GM10266 (cell line): Measurements from ENCODE around the gene MTMR12.
A peak's percentile ranks its signal among the peaks of the same experiment; 100 is the strongest.

ENCODE experiments used
- DNase-seq: peaks from one replicate; pipeline ENCODE4 v3.0.0; 2012; ENCODE audit errors: extremely low spot score
- TF ChIP-seq, protein P1 (sequence below): IDR thresholded peaks from 2 replicates; pipeline ENCODE4 v1.5.1; 2012; ENCODE audit warnings: mild to moderate bottlenecking, low read depth; ENCODE audit not compliant: control insufficient read depth, insufficient read depth; ENCODE audit errors: missing control alignments

Gene MTMR12

DNA sequence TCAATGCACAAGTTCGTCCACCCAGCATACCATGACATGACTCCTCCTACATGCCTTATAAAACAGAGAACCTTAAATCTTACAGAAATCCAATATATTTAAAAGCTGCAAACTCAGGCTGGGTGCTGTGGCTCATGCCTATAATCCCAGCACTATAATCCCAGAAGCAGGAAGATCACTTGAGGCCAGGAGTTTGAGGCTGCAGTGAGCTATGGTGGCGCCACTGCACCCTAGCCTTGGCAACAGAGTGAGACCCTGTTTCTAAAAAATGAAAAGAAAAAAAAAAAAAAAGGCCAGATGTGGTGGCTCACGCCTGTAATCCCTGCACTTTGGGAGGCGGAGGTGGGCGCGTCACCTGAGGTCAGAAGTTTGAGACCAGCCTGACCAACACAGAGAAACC, 68.7 kb downstream of the MTMR12 start:
- TF ChIP-seq, protein P1, sequence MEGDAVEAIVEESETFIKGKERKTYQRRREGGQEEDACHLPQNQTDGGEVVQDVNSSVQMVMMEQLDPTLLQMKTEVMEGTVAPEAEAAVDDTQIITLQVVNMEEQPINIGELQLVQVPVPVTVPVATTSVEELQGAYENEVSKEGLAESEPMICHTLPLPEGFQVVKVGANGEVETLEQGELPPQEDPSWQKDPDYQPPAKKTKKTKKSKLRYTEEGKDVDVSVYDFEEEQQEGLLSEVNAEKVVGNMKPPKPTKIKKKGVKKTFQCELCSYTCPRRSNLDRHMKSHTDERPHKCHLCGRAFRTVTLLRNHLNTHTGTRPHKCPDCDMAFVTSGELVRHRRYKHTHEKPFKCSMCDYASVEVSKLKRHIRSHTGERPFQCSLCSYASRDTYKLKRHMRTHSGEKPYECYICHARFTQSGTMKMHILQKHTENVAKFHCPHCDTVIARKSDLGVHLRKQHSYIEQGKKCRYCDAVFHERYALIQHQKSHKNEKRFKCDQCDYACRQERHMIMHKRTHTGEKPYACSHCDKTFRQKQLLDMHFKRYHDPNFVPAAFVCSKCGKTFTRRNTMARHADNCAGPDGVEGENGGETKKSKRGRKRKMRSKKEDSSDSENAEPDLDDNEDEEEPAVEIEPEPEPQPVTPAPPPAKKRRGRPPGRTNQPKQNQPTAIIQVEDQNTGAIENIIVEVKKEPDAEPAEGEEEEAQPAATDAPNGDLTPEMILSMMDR, result no peak
- no peak for DNase-seq

DNA sequence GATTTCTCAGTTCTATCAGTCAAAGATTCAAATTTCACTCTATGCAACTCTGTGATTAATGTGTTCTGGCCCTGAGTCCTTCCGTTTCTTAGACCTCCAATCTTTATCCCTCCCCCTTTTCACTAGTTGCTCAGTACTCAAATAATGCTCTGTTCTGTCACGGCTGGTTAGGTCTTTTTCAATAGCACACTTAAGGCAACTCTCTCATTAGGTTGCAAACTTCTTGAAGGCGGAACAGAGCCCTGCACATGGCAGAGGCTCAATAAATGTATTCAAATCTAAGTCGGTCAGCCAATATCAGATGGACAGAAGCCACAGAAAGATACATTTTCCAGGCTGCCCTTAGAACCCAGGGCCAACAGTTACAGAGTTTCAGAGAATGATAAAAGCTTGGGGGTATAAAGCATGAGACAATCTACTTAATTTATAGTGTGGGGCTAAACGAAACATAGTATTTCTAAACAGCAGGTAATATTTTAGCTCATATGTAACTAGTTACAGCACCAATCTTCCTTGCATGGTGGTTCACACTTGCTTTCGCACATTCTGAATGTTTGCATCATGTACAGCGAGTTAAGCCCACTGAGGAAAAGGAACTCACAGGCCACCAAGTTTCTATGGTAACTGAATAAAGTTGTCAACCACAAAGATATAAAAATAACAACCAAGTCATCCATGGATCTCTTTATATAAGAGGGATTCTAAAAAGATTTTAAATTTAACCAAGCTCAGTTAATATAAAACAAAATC, 71.5 kb downstream of the MTMR12 start:
- DNase-seq, result peak; percentile 34
- TF ChIP-seq, protein P1, result no peak

DNA sequence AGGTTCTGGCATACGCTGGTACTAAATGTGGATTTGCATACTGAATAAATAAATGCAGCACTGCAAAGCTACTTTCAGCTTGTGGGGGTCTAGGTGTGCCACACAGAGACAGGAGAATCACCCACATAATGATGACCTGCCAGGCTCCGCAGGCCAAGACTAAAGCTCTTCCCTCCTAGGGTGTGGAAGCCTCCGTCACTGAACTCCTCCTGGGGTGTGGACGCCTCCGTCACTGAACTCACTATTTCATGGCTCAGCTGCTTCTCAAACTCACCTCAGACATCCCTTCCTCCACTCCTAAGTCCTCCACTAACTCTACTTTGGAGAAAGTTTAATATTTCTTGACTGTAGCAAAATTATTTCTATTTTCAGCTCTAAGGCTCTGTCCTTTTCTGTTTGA, 73.4 kb downstream of the MTMR12 start:
- DNase-seq, result no peak
- TF ChIP-seq, protein P1, result no peak

DNA sequence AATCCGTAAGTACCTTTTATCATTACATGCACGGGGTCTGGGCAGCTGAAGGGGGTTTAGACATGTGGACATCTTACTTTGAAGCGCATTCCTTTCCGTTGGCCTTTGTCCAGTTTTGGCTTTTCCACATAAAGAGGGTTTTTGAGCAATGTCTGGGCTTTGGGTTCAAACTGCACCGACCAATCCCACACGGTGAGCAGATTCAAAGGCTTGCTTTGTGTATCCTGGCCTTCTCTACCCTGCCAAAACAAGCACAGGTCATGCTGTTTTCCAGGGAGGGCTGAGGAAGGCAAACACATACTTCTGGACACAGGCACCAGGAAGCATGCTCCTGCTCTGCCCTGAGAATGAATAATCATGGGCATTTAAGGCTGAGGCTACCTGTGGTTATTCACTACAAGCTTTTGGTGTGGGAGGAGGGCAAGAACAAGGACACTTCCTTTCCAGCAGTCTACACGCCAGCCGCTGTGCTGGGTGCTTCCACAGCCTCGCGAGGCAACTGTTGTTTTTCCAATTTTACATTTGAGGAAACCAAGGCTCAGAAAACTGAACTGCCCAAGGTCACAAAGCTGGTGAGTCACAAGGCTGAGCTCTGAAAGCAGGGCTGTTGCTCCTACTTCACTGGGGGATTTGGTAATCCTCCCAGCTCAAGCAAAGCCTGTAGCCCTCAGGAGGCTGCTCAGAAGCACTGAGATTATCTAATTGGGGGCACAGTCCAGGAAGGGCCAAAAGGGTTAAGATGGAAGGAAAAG, 78.9 kb downstream of the MTMR12 start:
- TF ChIP-seq, protein P1, result no peak
- no peak for DNase-seq

DNA sequence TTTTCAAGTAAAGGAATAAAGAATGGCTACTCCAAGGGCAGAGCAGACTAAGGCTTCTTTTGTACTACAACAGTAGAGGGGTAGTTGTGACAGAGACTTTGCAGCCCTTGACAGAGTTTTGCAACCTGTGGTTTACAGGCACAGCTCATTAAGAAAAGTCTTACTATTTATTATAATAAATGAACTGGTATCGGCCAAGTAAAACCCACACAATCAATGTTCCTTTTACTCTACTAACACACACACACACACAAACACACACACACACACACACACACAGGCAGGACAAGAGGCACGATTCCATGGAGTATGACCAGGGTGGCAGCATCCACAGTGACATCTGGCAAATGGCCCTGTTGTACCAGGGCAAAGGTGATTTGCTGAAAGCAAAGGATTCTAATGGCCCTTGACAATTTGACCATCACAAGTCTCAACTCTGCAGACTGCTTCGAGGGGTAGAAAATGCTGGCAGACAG, 79.5 kb downstream of the MTMR12 start:
- no peak for DNase-seq
- TF ChIP-seq, protein P1, result no peak

DNA sequence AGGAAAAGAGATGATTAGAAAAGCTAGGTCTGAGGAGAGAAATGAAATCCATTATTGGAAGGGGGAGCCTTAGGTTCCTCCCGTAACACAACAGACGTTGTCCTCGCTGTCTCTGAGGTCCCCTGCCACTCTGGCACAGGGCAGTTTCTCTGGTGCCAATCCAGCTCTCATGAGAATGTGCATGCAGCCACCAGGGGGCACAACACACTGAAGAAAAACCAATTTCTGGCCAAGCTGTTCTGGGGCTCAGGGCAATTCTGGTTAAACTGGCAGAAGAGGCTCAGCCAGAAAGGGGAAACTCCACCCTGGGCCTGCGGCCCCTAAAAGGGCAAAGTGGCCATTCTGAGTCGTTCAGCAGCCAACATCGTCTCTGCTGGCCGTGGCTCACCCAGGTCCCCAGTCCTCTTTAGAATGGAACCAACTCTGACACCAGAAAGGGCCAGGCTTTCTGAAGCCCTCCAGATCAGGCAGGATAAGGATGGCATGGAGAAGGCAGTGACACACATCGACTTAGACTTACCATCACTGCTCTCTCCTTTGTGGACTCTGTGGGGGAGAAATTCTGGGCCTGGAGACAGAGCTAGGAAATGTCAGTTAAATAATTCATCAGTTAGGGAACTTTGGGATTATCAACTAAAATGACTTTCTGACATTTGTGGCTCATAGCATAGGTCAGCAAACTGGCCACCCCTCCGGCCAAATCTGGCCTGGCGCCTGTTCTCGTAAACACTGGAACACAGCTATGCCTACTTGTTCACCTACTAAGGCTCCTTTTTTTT, 80.1 kb downstream of the MTMR12 start:
- DNase-seq, result peak; percentile 66
- TF ChIP-seq, protein P1, result peak; percentile 90

DNA sequence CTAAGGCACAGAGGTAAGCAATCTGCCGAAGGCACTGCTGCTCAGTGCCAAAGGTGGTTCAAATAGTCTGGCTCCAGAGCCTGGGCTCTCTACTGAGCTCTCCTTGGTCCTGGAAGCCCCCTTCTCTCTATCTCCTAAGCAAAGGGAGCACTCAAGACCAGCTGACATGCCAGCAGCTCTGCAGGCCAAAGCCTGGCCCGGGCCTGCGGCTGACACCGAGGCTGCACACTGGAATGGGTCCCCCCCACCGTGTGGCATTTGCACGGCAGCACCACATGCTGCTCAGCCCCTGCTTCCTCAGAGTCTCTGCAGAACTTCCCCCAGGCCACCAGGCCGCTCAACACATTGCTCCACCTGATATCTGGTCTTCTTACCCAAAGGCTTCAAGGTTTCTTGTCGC, 80.8 kb downstream of the MTMR12 start:
- TF ChIP-seq, protein P1, result no peak
- DNase-seq, result no peak
